Measurements from ENCODE around the gene OR51T1.
"Not testable (repeated sequence)": the region's sequence is repeated elsewhere in the genome, so short reads cannot be mapped to it uniquely, and the experiment has no call there.

Gene OR51T1

GRCh38 chr11:4881860-4882500 lies at the start of gene OR51T1:
Gene OR51T1, plus strand, starts transcription at chr11:4881900. Its CDS starts 0 bp downstream, at chr11:4881900.
- no peak within 1 kb of the TSS for H3K4me3 ChIP-seq
- TF ChIP-seq Cebpa-rat (IDR thresholded peaks at IDR 0.05) = no peak
- H3K36me3 ChIP-seq = no peaks in the 10 kb centered on the region
- no peak within 1 kb of the TSS for H3K4me2 ChIP-seq
- H3K27ac ChIP-seq = no peak within 1 kb of the TSS
- no peaks in the 10 kb centered on the region for H3K9me3 ChIP-seq (replicated peaks in 1 of 11)
- no peaks in the 10 kb centered on the region for H3K27me3 ChIP-seq
- no peaks in the 10 kb centered on the region; a peak in 1 of 20 replicates for H3K4me1 ChIP-seq
- H4K20me1 ChIP-seq = no peaks in the 10 kb centered on the region
- H3K9ac ChIP-seq = no peak within 1 kb of the TSS

GRCh38 chr11:4839851-4840549 lies 41.7 kb upstream of the OR51T1 start:
- no peak overlapping the region for H3K4me3 ChIP-seq
- H3K9me3 ChIP-seq (replicated peaks in 1 of 11) = peaks cover 0 to 14% (median 0%) of the 10 kb centered on the region in 11 experiments; a peak in 8 of 22 replicates
- no peaks in the 10 kb centered on the region for H3K27me3 ChIP-seq
- no peak overlapping the region for H3K27ac ChIP-seq
- no peak overlapping the region for H3K4me2 ChIP-seq
- no peaks in the 10 kb centered on the region for H4K20me1 ChIP-seq
- no peaks in the 10 kb centered on the region for H3K36me3 ChIP-seq
- no peak overlapping the region for H3K9ac ChIP-seq
- TF ChIP-seq Cebpa-rat (IDR thresholded peaks at IDR 0.05) = no peak
- H3K4me1 ChIP-seq = no peaks in the 10 kb centered on the region

GRCh38 chr11:4848908-4849532 lies 32.7 kb upstream of the OR51T1 start, which contains the start of gene OR51S1:
Gene OR51S1, minus strand, starts transcription at chr11:4849208. Its CDS starts 0 bp downstream, at chr11:4849208.
- no peaks in the 10 kb centered on the region for H4K20me1 ChIP-seq
- no peak within 1 kb of the TSS for H3K4me3 ChIP-seq
- no peak within 1 kb of the TSS for H3K4me2 ChIP-seq
- no peak within 1 kb of the TSS for H3K9ac ChIP-seq
- H3K9me3 ChIP-seq (replicated peaks in 1 of 11) = no peaks in the 10 kb centered on the region
- H3K4me1 ChIP-seq = no peaks in the 10 kb centered on the region
- TF ChIP-seq Cebpa-rat (IDR thresholded peaks at IDR 0.05) = no peak
- H3K27me3 ChIP-seq = no peaks in the 10 kb centered on the region
- no peak within 1 kb of the TSS for H3K27ac ChIP-seq
- no peaks in the 10 kb centered on the region for H3K36me3 ChIP-seq

- H3K27ac ChIP-seq = no peak overlapping the region
- H3K9ac ChIP-seq = no peak overlapping the region
- H3K4me1 ChIP-seq = no peaks in the 10 kb centered on the region
- no peaks in the 10 kb centered on the region for H4K20me1 ChIP-seq
- no peaks in the 10 kb centered on the region for H3K9me3 ChIP-seq (replicated peaks in 1 of 11)
- H3K27me3 ChIP-seq = no peaks in the 10 kb centered on the region
- H3K36me3 ChIP-seq = no peaks in the 10 kb centered on the region
- H3K4me2 ChIP-seq = no peak overlapping the region
- H3K4me3 ChIP-seq = no peak overlapping the region
- TF ChIP-seq Cebpa-rat (IDR thresholded peaks at IDR 0.05) = no peak
Measured at GRCh38 chr11:4851033-4851432, 30.7 kb upstream of the OR51T1 start.

GRCh38 chr11:4854286-4854685 lies 27.4 kb upstream of the OR51T1 start:
- H3K27ac ChIP-seq, H3K36me3 ChIP-seq: not testable (repeated sequence)

GRCh38 chr11:4862447-4863236 lies 19.1 kb upstream of the OR51T1 start:
- no peak overlapping the region for H3K4me2 ChIP-seq
- no peak overlapping the region for H3K27ac ChIP-seq
- no peak for TF ChIP-seq Cebpa-rat (IDR thresholded peaks at IDR 0.05)
- no peaks in the 10 kb centered on the region for H4K20me1 ChIP-seq
- H3K4me3 ChIP-seq = no peak overlapping the region
- H3K4me1 ChIP-seq = no peaks in the 10 kb centered on the region
- H3K9me3 ChIP-seq (replicated peaks in 1 of 11) = peaks cover 6 to 14% (median 8%) of the 10 kb centered on the region in 11 experiments; a peak in 20 of 22 replicates
- H3K27me3 ChIP-seq = no peaks in the 10 kb centered on the region
- H3K36me3 ChIP-seq = no peaks in the 10 kb centered on the region
- H3K9ac ChIP-seq = no peak overlapping the region

More at GRCh38 chr11:4854286-4854685, 27.4 kb upstream of the OR51T1 start:
- not testable (repeated sequence) for H3K4me1 ChIP-seq; H3K27me3 ChIP-seq; H3K4me2 ChIP-seq; H4K20me1 ChIP-seq; H3K4me3 ChIP-seq; H3K9ac ChIP-seq; H3K9me3 ChIP-seq (replicated peaks in 1 of 11)

- H3K27me3 ChIP-seq = no peaks in the 10 kb centered on the region
- no peaks in the 10 kb centered on the region for H3K4me1 ChIP-seq
- no peak overlapping the region for H3K4me3 ChIP-seq
- no peak overlapping the region for H3K9ac ChIP-seq
- no peaks in the 10 kb centered on the region for H3K36me3 ChIP-seq
- no peaks in the 10 kb centered on the region for H4K20me1 ChIP-seq
- H3K27ac ChIP-seq = no peak overlapping the region
- no peak for TF ChIP-seq Cebpa-rat (IDR thresholded peaks at IDR 0.05)
- H3K4me2 ChIP-seq = no peak overlapping the region
- H3K9me3 ChIP-seq (replicated peaks in 1 of 11) = peaks cover 6 to 18% (median 8%) of the 10 kb centered on the region in 11 experiments; a peak in 21 of 22 replicates
Measured at GRCh38 chr11:4863876-4864275, 17.8 kb upstream of the OR51T1 start.

- peaks cover 6 to 18% (median 8%) of the 10 kb centered on the region in 11 experiments; a peak in 21 of 22 replicates for H3K9me3 ChIP-seq (replicated peaks in 1 of 11)
- TF ChIP-seq Cebpa-rat (IDR thresholded peaks at IDR 0.05) = no peak
- no peaks in the 10 kb centered on the region for H3K27me3 ChIP-seq
- no peak overlapping the region for H3K4me3 ChIP-seq
- no peaks in the 10 kb centered on the region for H4K20me1 ChIP-seq
- H3K4me1 ChIP-seq = peaks cover 0 to 3% (median 0%) of the 10 kb centered on the region in 10 experiments; a peak in 3 of 20 replicates
- 0 out of 22 replicates have a peak overlapping the region, but pooled peaks of 1 of the 11 experiments have one; percentile 19 for H3K4me2 ChIP-seq
- H3K9ac ChIP-seq = no peak overlapping the region
- H3K27ac ChIP-seq = no peak overlapping the region
- no peaks in the 10 kb centered on the region for H3K36me3 ChIP-seq
Measured at GRCh38 chr11:4865855-4866254, 15.8 kb upstream of the OR51T1 start.

GRCh38 chr11:4881188-4881587 lies 512 bp upstream of the OR51T1 start:
- H3K27me3 ChIP-seq = no peaks in the 10 kb centered on the region
- no peak overlapping the region for H3K4me2 ChIP-seq
- H3K4me3 ChIP-seq = no peak overlapping the region
- no peak for TF ChIP-seq Cebpa-rat (IDR thresholded peaks at IDR 0.05)
- H3K36me3 ChIP-seq = no peaks in the 10 kb centered on the region
- H3K27ac ChIP-seq = no peak overlapping the region
- H3K9ac ChIP-seq = no peak overlapping the region
- H4K20me1 ChIP-seq = no peaks in the 10 kb centered on the region
- H3K9me3 ChIP-seq (replicated peaks in 1 of 11) = no peaks in the 10 kb centered on the region
- peaks cover 0 to 6% (median 0%) of the 10 kb centered on the region in 10 experiments; a peak in 7 of 20 replicates for H3K4me1 ChIP-seq
